Endodermal cell (in vitro differentiated cells): ENCODE measurements around the gene PTPRT. TPM values are rescaled to one million over a fixed set of nuclear protein-coding genes. Genes with fewer than 3 reads are reported as not detected.

Source experiments
- DNase-seq: peaks from one replicate; pipeline ENCODE4 v3.0.0-alpha.2; 2017
- H3K27ac ChIP-seq: 2 replicates; pipeline ENCODE4 v1.5.1; 2013; ENCODE audit warnings: mild to moderate bottlenecking, low read depth, low read length, moderate library complexity
- H3K27me3 ChIP-seq: 2 replicates; pipeline ENCODE4 v1.6.1; 2013; ENCODE audit warnings: mild to moderate bottlenecking, low read length, moderate library complexity; ENCODE audit not compliant: insufficient read depth, control insufficient read depth, poor library complexity, severe bottlenecking
- H3K36me3 ChIP-seq: 2 replicates; pipeline ENCODE4 v1.7.0; 2013; ENCODE audit warnings: mild to moderate bottlenecking, low read length, moderate library complexity; ENCODE audit not compliant: control insufficient read depth, insufficient read depth
- H3K4me1 ChIP-seq: one replicate; pipeline ENCODE4 v1.7.0; 2013; ENCODE audit warnings: low read length; ENCODE audit not compliant: control insufficient read depth, insufficient read depth
- H3K4me3 ChIP-seq: 2 replicates; pipeline ENCODE4 v1.5.1; 2013; ENCODE audit warnings: mild to moderate bottlenecking, low read length, moderate library complexity
- H3K9ac ChIP-seq: 2 replicates; pipeline ENCODE4 v1.6.1; 2013; ENCODE audit warnings: mild to moderate bottlenecking, low read length, moderate library complexity; ENCODE audit not compliant: poor library complexity, severe bottlenecking; ENCODE audit errors: extremely low read depth
- H3K9me3 ChIP-seq: 2 replicates; pipeline ENCODE4 v1.6.1; 2013; ENCODE audit warnings: mild to moderate bottlenecking, low read length, moderate library complexity; ENCODE audit not compliant: control insufficient read depth
- H3K27ac Mint-ChIP-seq: 2 replicates; pipeline ENCODE4 v1.8.0; 2020; ENCODE audit warnings: mixed read lengths
- H3K27me3 Mint-ChIP-seq: 2 replicates; pipeline ENCODE4 v1.8.0; 2021; ENCODE audit warnings: mild to moderate bottlenecking, mixed read lengths; ENCODE audit not compliant: insufficient read depth
- H3K36me3 Mint-ChIP-seq: 2 replicates; pipeline ENCODE4 v1.8.0; 2020; ENCODE audit warnings: low read depth, mixed read lengths
- H3K4me1 Mint-ChIP-seq: 2 replicates; pipeline ENCODE4 v1.8.0; 2020; ENCODE audit warnings: mixed read lengths
- H3K4me3 Mint-ChIP-seq: 2 replicates; pipeline ENCODE4 v1.8.0; 2020; ENCODE audit warnings: mild to moderate bottlenecking, moderate library complexity, mixed read lengths
- H3K9me3 Mint-ChIP-seq: 2 replicates; pipeline ENCODE4 v1.8.0; 2020; ENCODE audit warnings: mild to moderate bottlenecking, mixed read lengths
- CTCF ChIP-seq: fragments of 200-600 bp; sonication (generic); conservative IDR thresholded peaks from 2 replicates; pipeline ENCODE4 v1.5.0; 2021; ENCODE audit warnings: antibody characterized with exemption, mild to moderate bottlenecking
- WGBS, 2 experiments: methylation state at CpG; one replicate each; pipeline versions ENCODE4 v1.1.5 to v1.1.7; 2013; ENCODE audit warnings: missing lambda C conversion rate in 2 of 2, mixed read lengths in 1 of 2; ENCODE audit not compliant: insufficient coverage in 1 of 2, insufficient read length in 1 of 2; 5-methylcytosine and 5-hydroxymethylcytosine counted together
- total RNA-seq, 2 donors: library from RNA; stranded (reverse); fragmentation: NEBNext Ultra II Directional in 1 of 2; extraction: Animal tissue kit (Norgen Biotek cat#: 25700) in 1 of 2; gene quantifications; 2 replicates in 1 of 2; 3 replicates in 1 of 2; pipeline ENCODE4 v1.2.1, GENCODE V29; 2021

Gene PTPRT
- total RNA-seq, 2 donors from 2014 or later, result 2.3 to 2.7 TPM

- H3K27me3 Mint-ChIP-seq, result no peaks in the 10 kb centered on the region
- H3K36me3 ChIP-seq, result no peaks in the 10 kb centered on the region
- no peaks in the 10 kb centered on the region for H3K9me3 Mint-ChIP-seq
- no peaks in the 10 kb centered on the region for H3K4me1 ChIP-seq
- no peak overlapping the region for H3K9ac ChIP-seq
- H3K4me1 Mint-ChIP-seq, result no peaks in the 10 kb centered on the region
- no peak overlapping the region for H3K4me3 Mint-ChIP-seq
- no peak for TF ChIP-seq CTCF
- 88 to 93% methylated on average over 9 to 10 of the region's 10 CpGs for WGBS, 2 experiments
- H3K9me3 ChIP-seq, result no peaks in the 10 kb centered on the region
- H3K27me3 ChIP-seq, result no peaks in the 10 kb centered on the region
- no peak overlapping the region for H3K4me3 ChIP-seq
- no peak for DNase-seq
- H3K36me3 Mint-ChIP-seq, result no peaks in the 10 kb centered on the region
- H3K27ac ChIP-seq, result no peak overlapping the region
- H3K27ac Mint-ChIP-seq, result no peak overlapping the region
Observed at GRCh38 chr20:42085366-42085765, 1104.3 kb downstream of the PTPRT start.

- Histone ChIP-seq H3K9me3 (no peaks in the 10 kb centered on the region), H3K4me3 (no peak overlapping the region), H3K4me1 (no peaks in the 10 kb centered on the region), H3K27ac (no peak overlapping the region), H3K27me3 (no peaks in the 10 kb centered on the region), H3K36me3 (no peaks in the 10 kb centered on the region), H3K9ac (no peak overlapping the region)
- no peaks in the 10 kb centered on the region for H3K36me3 Mint-ChIP-seq
- 86% methylated on average over 1 of the region's 1 CpG; no CpG with 5 or more reads in 1 of the 2 experiments for WGBS, 2 experiments
- no peak for DNase-seq
- TF ChIP-seq CTCF, result no peak
- no peak overlapping the region for H3K27ac Mint-ChIP-seq
- no peaks in the 10 kb centered on the region for H3K9me3 Mint-ChIP-seq
- H3K4me3 Mint-ChIP-seq, result no peak overlapping the region
- H3K4me1 Mint-ChIP-seq, result no peaks in the 10 kb centered on the region
- H3K27me3 Mint-ChIP-seq, result no peaks in the 10 kb centered on the region
Observed at GRCh38 chr20:42083280-42083679, 1106.4 kb downstream of the PTPRT start.

GRCh38 chr20:42082611-42083010 is 1107.1 kb downstream of the PTPRT start:
- Mint-ChIP-seq H3K9me3 (no peaks in the 10 kb centered on the region), H3K27me3 (no peaks in the 10 kb centered on the region), H3K4me1 (no peaks in the 10 kb centered on the region), H3K4me3 (no peak overlapping the region), H3K27ac (no peak overlapping the region), H3K36me3 (no peaks in the 10 kb centered on the region)
- Histone ChIP-seq H3K4me3 (no peak overlapping the region), H3K9me3 (no peaks in the 10 kb centered on the region), H3K27me3 (no peaks in the 10 kb centered on the region), H3K9ac (no peak overlapping the region), H3K36me3 (no peaks in the 10 kb centered on the region), H3K4me1 (no peaks in the 10 kb centered on the region), H3K27ac (no peak overlapping the region)
- DNase-seq, result no peak
- no peak for TF ChIP-seq CTCF
- 61 to 100% methylated on average over 1 of the region's 1 CpG for WGBS, 2 experiments
